ENCODE measurements around the gene CRMP1.

CRMP1 gene

DNA sequence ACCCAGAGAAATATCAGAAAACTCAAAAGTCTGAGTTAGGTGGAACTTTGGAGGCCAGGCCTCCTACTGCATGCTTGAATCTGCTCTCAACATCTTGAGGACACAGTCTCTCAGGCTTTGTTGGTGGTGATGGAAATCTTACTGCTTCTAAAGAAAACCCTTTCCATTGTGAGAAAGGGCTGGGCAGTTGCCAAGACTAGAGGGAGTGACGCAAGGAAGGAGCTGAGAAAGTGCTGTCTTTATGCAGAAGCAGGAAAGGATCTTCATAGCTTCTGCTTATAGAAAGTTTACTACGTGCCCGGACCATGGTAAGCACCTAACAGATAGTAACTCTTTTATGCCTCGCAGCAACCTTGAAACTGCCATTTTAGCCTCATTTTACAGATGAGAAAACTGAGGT, 2.4 kb upstream of the CRMP1 start:
- Histone ChIP-seq H3K27me3 (ENCODE audit: insufficient read depth, low read length) (peaks cover 98% of the 10 kb centered on the region), H3K36me3 (ENCODE audit: insufficient read depth, low read depth, low read length) (no peaks in the 10 kb centered on the region), H3K9me3 (ENCODE audit: insufficient read depth, low read depth, low read length) (no peaks in the 10 kb centered on the region; the same call in 1 of the 2 replicates), H3K4me3 (ENCODE audit: low read length) (no peak overlapping the region), H3K27ac (ENCODE audit: low read length) (no peak overlapping the region), H3K4me1 (ENCODE audit: insufficient read depth, low read length) (peaks cover 7% of the 10 kb centered on the region; the same call in 1 of the 2 replicates), H3K9ac (ENCODE audit: low read depth, low read length) (no peak overlapping the region)

- Histone ChIP-seq H3K4me3 (ENCODE audit: low read length) (no peak overlapping the region), H3K4me1 (ENCODE audit: insufficient read depth, low read length) (peaks cover 14% of the 10 kb centered on the region; the same call in 1 of the 2 replicates), H3K36me3 (ENCODE audit: insufficient read depth, low read depth, low read length) (no peaks in the 10 kb centered on the region), H3K27me3 (ENCODE audit: insufficient read depth, low read length) (peaks cover 97% of the 10 kb centered on the region), H3K27ac (ENCODE audit: low read length) (no peak overlapping the region), H3K9me3 (ENCODE audit: insufficient read depth, low read depth, low read length) (no peaks in the 10 kb centered on the region; the same call in 1 of the 2 replicates), H3K9ac (ENCODE audit: low read depth, low read length) (no peak overlapping the region)
Measured at GRCh38 chr4:5894266-5894665, 1.4 kb upstream of the CRMP1 start.

- no peak overlapping the region for H3K9ac ChIP-seq (ENCODE audit: low read depth, low read length)
- no peaks in the 10 kb centered on the region; the same call in 1 of the 2 replicates for H3K9me3 ChIP-seq (ENCODE audit: insufficient read depth, low read depth, low read length)
- peak overlapping the region; percentile 67 for H3K4me3 ChIP-seq (ENCODE audit: low read length)
- peaks cover 97% of the 10 kb centered on the region for H3K27me3 ChIP-seq (ENCODE audit: insufficient read depth, low read length)
- H3K36me3 ChIP-seq (ENCODE audit: insufficient read depth, low read depth, low read length), result no peaks in the 10 kb centered on the region
- H3K27ac ChIP-seq (ENCODE audit: low read length), result no peak overlapping the region
- H3K4me1 ChIP-seq (ENCODE audit: insufficient read depth, low read length), result peaks cover 19% of the 10 kb centered on the region; the same call in 1 of the 2 replicates
Measured at GRCh38 chr4:5893591-5893990, 705 bp upstream of the CRMP1 start.

- Histone ChIP-seq H3K9me3 (ENCODE audit: insufficient read depth, low read depth, low read length) (no peaks in the 10 kb centered on the region; the same call in 1 of the 2 replicates), H3K4me1 (ENCODE audit: insufficient read depth, low read length) (peaks cover 19% of the 10 kb centered on the region; the same call in 1 of the 2 replicates), H3K36me3 (ENCODE audit: insufficient read depth, low read depth, low read length) (no peaks in the 10 kb centered on the region), H3K4me3 (ENCODE audit: low read length) (peak overlapping the region; percentile 41; the same call in 1 of the 2 replicates), H3K27ac (ENCODE audit: low read length) (no peak overlapping the region), H3K27me3 (ENCODE audit: insufficient read depth, low read length) (peaks cover 86% of the 10 kb centered on the region), H3K9ac (ENCODE audit: low read depth, low read length) (no peak overlapping the region)
Measured at GRCh38 chr4:5892323-5893003, 423 bp downstream of the CRMP1 start.

DNA sequence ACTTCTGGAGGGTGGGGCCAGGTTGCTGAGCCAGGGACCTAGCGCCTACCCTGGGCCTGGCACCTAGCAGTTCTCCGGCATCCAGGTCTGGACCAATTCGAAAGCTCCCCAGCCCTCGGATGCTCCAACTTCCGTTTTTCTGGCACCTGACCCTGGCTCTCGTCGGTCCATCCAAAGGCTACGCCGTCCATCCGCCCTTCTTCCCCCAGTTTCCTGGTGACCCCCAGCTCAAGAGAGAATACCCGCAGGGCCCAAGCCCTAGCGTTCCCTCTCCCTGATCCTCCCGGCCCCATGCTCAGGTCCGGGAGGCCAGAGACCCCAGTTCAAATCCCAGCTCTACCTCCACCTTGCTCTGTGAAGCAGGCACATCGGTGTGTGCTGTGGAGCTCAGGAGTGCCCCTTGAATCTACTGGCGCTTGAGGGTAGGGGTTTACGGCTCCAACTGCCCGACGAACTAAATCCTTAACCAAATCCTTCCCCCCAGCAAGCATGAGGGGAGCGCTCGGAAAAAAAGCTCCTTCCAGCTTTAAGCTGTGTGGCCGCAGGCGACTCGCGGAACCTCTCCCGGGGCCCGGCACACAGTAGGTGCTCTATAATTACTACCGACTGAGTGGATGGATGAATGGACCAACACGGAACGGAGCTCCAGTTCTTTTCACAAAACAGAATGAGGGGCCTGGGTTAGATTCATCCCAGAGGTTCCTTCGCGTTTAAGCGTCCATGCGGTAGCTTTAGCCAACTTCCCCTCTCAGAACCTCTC, 1.1 kb downstream of the CRMP1 start:
- H3K9ac ChIP-seq (ENCODE audit: low read depth, low read length), result no peak overlapping the region
- H3K27me3 ChIP-seq (ENCODE audit: insufficient read depth, low read length), result peaks cover 78% of the 10 kb centered on the region

GRCh38 chr4:5890063-5890727, 2.7 kb downstream of the CRMP1 start:
- H3K4me3 ChIP-seq (ENCODE audit: low read length), result peak overlapping the region; percentile 76
- no peaks in the 10 kb centered on the region for H3K36me3 ChIP-seq (ENCODE audit: insufficient read depth, low read depth, low read length)
- H3K4me1 ChIP-seq (ENCODE audit: insufficient read depth, low read length), result peaks cover 17% of the 10 kb centered on the region; the same call in 1 of the 2 replicates
- peak overlapping the region; percentile 3; the same call in 1 of the 2 replicates for H3K9ac ChIP-seq (ENCODE audit: low read depth, low read length)
- no peak overlapping the region for H3K27ac ChIP-seq (ENCODE audit: low read length)
- no peaks in the 10 kb centered on the region for H3K9me3 ChIP-seq (ENCODE audit: insufficient read depth, low read depth, low read length)
- H3K27me3 ChIP-seq (ENCODE audit: insufficient read depth, low read length), result peaks cover 63% of the 10 kb centered on the region

More for the DNA sequence above, 1.1 kb downstream of the CRMP1 start:
- Histone ChIP-seq H3K27ac (ENCODE audit: low read length) (no peak overlapping the region), H3K4me1 (ENCODE audit: insufficient read depth, low read length) (peaks cover 22% of the 10 kb centered on the region; the same call in 1 of the 2 replicates), H3K9me3 (ENCODE audit: insufficient read depth, low read depth, low read length) (no peaks in the 10 kb centered on the region), H3K36me3 (ENCODE audit: insufficient read depth, low read depth, low read length) (no peaks in the 10 kb centered on the region), H3K4me3 (ENCODE audit: low read length) (peak overlapping the region; percentile 41; the same call in 1 of the 2 replicates)

DNA sequence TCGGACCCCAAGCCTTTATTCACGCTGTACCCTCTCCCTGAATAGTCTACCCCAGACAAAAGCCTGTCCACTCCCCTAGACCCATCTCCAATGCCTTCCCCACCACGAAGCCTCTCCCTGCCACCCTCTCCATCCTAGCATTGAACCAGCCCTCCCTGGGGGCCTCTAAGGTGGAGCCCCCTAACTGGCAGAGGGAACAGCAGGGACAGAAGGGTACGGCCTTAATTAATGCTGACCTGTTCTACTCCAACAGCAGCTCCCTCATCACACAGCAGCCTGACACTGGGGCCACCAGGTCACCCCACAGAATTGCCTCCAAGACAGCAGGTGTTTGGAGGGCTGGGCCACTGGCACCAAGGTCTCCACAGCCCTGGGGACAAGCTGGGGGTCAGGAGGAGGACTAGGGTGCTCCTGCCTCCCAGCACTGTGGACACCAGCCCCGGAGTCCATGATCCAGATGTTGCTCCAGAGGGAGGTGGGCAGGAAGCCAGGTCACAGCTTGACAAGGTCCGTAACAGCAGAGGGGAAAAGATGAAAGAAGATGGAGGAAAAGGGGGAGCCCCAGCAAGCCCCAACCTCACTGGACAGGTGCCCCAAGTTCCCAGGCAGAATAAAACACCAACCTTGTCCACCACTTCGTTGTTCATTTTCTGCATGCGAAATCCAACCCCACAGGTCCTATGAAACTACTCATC, 3.7 kb downstream of the CRMP1 start:
- Histone ChIP-seq H3K9ac (ENCODE audit: low read depth, low read length) (peak overlapping the region; percentile 59; the same call in 1 of the 2 replicates), H3K27ac (ENCODE audit: low read length) (no peak overlapping the region)

DNA sequence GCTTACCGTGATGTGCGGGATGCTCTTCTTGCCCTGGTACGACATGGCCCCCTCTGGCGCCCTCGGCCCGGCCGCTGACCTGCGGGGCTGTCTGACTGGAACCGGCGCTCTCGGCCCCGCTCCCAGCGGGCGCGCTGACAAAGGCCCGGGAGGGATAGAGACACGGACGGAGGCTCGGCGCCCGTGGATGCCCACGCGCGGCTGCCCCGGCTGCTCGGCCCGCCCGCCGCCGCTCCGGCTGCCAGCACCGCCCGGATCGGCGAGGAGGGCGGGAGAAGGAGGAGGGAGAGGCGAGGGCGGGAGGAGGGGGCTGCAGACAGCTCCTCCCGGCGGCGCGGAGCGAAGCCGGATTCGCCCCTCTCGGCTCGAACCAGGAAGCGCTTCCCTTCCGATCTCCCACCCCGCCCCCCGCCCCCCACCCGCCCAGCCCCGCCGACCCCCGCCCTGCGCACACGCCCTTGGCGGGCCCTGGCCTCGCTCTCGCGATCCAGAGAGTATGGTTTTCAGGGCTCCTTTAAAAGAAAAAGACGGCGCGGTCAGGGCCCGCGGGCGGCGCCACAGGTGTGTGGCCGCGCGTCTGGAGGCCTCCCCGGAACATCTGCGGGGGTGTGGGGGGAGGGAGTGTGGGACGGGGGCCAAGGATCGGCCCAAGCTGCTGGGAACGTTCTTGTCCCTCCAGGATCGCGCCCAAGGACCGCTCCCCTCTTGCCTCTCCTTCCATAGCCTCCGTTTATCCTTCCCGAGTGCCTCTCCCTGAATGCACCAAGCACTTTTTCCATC, 4.5 kb downstream of the CRMP1 start:
- H3K36me3 ChIP-seq (ENCODE audit: insufficient read depth, low read depth, low read length), result no peaks in the 10 kb centered on the region
- H3K4me3 ChIP-seq (ENCODE audit: low read length), result peak overlapping the region; percentile 86
- H3K27ac ChIP-seq (ENCODE audit: low read length), result no peak overlapping the region
- H3K27me3 ChIP-seq (ENCODE audit: insufficient read depth, low read length), result peaks cover 45% of the 10 kb centered on the region
- H3K4me1 ChIP-seq (ENCODE audit: insufficient read depth, low read length), result peaks cover 17% of the 10 kb centered on the region
- H3K9me3 ChIP-seq (ENCODE audit: insufficient read depth, low read depth, low read length), result no peaks in the 10 kb centered on the region
- peak overlapping the region; percentile 84; the same call in 1 of the 2 replicates for H3K9ac ChIP-seq (ENCODE audit: low read depth, low read length)

More for the DNA sequence above, 3.7 kb downstream of the CRMP1 start:
- H3K4me1 ChIP-seq (ENCODE audit: insufficient read depth, low read length), result peaks cover 17% of the 10 kb centered on the region
- peak overlapping the region; percentile 76 for H3K4me3 ChIP-seq (ENCODE audit: low read length)
- H3K27me3 ChIP-seq (ENCODE audit: insufficient read depth, low read length), result peaks cover 52% of the 10 kb centered on the region
- H3K36me3 ChIP-seq (ENCODE audit: insufficient read depth, low read depth, low read length), result no peaks in the 10 kb centered on the region
- H3K9me3 ChIP-seq (ENCODE audit: insufficient read depth, low read depth, low read length), result no peaks in the 10 kb centered on the region

DNA sequence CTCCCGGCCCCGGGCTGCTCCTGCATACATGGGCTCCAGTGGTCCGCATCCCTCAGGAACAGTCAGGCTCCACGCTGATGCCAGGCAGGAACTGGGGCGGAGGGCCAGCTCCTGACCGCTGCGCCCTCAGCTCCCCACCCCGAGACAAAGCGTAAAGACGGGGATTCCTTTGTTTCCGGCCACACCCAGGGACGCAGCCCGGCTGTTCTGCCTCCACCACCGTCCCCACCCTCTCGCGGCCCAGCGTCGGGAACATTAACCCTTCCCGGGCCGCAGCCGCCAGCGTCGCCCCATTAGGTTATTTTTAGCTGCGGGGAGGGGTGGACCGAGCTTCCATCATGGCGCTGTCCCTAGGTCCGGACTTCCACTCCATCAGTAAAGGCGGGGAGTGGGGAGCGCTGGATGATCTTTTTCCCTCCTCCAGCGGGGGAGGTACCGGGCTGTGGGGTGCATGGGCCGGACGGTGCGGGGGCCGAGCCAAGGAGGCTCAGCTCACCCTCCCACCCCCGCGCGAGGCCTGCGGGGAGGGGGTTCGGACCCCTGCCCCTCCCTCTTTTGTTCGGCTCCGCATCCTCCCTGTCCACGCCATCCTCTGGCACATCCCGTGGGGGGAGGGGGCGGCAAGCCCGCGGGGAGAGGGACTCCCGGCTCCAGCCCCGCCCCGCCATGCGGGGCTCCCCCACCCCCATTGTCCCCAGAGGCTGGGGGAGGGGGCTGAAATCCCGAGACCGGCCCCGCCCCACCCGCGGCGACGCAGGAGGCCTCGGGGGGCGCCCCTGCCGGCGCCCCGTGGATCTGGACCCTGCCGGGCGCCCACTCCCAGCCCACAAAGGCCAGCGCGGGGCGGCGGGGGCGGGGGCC, 5.3 kb downstream of the CRMP1 start:
- peaks cover 39% of the 10 kb centered on the region for H3K27me3 ChIP-seq (ENCODE audit: insufficient read depth, low read length)
- H3K36me3 ChIP-seq (ENCODE audit: insufficient read depth, low read depth, low read length), result no peaks in the 10 kb centered on the region
- peak overlapping the region; percentile 84; the same call in 1 of the 2 replicates for H3K9ac ChIP-seq (ENCODE audit: low read depth, low read length)
- no peaks in the 10 kb centered on the region for H3K9me3 ChIP-seq (ENCODE audit: insufficient read depth, low read depth, low read length)
- peak overlapping the region; percentile 86 for H3K4me3 ChIP-seq (ENCODE audit: low read length)
- H3K27ac ChIP-seq (ENCODE audit: low read length), result no peak overlapping the region
- H3K4me1 ChIP-seq (ENCODE audit: insufficient read depth, low read length), result peaks cover 17% of the 10 kb centered on the region

DNA sequence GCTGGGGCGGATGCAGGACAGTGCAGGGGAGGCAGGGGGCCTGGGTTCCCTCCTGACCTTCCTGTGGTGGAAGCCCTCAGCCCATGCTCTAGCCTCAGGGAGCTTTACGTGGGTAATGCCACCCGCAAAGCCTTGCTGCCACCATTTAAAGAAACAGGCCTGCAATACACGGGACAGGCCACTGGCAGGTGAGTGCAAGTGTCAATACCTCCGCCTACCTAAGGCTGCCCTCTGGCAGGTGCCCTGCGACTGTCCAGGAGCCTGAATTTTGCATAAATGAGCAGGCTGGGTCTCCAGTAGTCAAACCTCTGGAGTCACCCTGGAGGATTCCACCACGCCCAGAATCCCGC, 5.9 kb downstream of the CRMP1 start:
- peak overlapping the region; percentile 86 for H3K4me3 ChIP-seq (ENCODE audit: low read length)
- H3K27me3 ChIP-seq (ENCODE audit: insufficient read depth, low read length), result peaks cover 33% of the 10 kb centered on the region
- H3K9me3 ChIP-seq (ENCODE audit: insufficient read depth, low read depth, low read length), result no peaks in the 10 kb centered on the region
- H3K4me1 ChIP-seq (ENCODE audit: insufficient read depth, low read length), result peaks cover 19% of the 10 kb centered on the region
- no peaks in the 10 kb centered on the region for H3K36me3 ChIP-seq (ENCODE audit: insufficient read depth, low read depth, low read length)
- no peak overlapping the region for H3K27ac ChIP-seq (ENCODE audit: low read length)
- H3K9ac ChIP-seq (ENCODE audit: low read depth, low read length), result peak overlapping the region; percentile 84; the same call in 1 of the 2 replicates

Measured in iPS-20b (cell line).